Skeletal muscle cell (primary cell): ENCODE measurements around the gene PEX3.
A peak's percentile ranks its signal among the peaks of the same experiment; 100 is the strongest.

Source experiments
- DNase-seq: peaks from one replicate; pipeline ENCODE4 v3.0.0-alpha.2; 2010; ENCODE audit warnings: low read depth
- H3K4me3 ChIP-seq: 2 replicates; pipeline ENCODE4 v1.5.1; 2011; ENCODE audit warnings: low read depth, mild to moderate bottlenecking, control low read depth, low read length, moderate library complexity

Gene PEX3

GRCh38 chr6:143528164-143528811 lies 77.7 kb downstream of the PEX3 start:
- no peak for DNase-seq
- no peak overlapping the region for H3K4me3 ChIP-seq

- H3K4me3 ChIP-seq, result no peak overlapping the region
- DNase-seq, result no peak
Observed at GRCh38 chr6:143529095-143529494, 78.5 kb downstream of the PEX3 start.

GRCh38 chr6:143531720-143532499 lies 81.3 kb downstream of the PEX3 start:
- no peak overlapping the region for H3K4me3 ChIP-seq
- no peak for DNase-seq

GRCh38 chr6:143535189-143535614 lies 84.6 kb downstream of the PEX3 start:
- no peak for DNase-seq

GRCh38 chr6:143536461-143536865 lies 85.9 kb downstream of the PEX3 start:
- H3K4me3 ChIP-seq, result peak overlapping the region; percentile 58
- no peak for DNase-seq

More at GRCh38 chr6:143535189-143535614, 84.6 kb downstream of the PEX3 start:
- no peak overlapping the region for H3K4me3 ChIP-seq

GRCh38 chr6:143536866-143537691 lies 86.5 kb downstream of the PEX3 start:
- no peak for DNase-seq
- peak overlapping the region; percentile 58 for H3K4me3 ChIP-seq

- no peak for DNase-seq
- H3K4me3 ChIP-seq, result no peak overlapping the region
Observed at GRCh38 chr6:143538374-143538773, 87.8 kb downstream of the PEX3 start.

- no peak overlapping the region for H3K4me3 ChIP-seq
- no peak for DNase-seq
Observed at GRCh38 chr6:143539106-143539505, 88.5 kb downstream of the PEX3 start.

- no peak overlapping the region for H3K4me3 ChIP-seq
- DNase-seq, result no peak
Observed at GRCh38 chr6:143539734-143540133, 89.1 kb downstream of the PEX3 start.

- no peak overlapping the region for H3K4me3 ChIP-seq
Observed at GRCh38 chr6:143540192-143540591, 89.6 kb downstream of the PEX3 start.

More at GRCh38 chr6:143540192-143540591, 89.6 kb downstream of the PEX3 start:
- DNase-seq, result no peak
